IPS-18a (cell line): ENCODE data around the gene STT3B.

Source experiments
- H3K27ac ChIP-seq: one replicate; pipeline ENCODE4 v1.5.1; 2013; ENCODE audit warnings: low read length
- H3K27me3 ChIP-seq: one replicate; pipeline ENCODE4 v1.6.1; 2013; ENCODE audit warnings: mild to moderate bottlenecking, low read length; ENCODE audit not compliant: control insufficient read depth, insufficient read depth
- H3K36me3 ChIP-seq: one replicate; pipeline ENCODE4 v1.6.1; 2013; ENCODE audit warnings: low read depth, low read length; ENCODE audit not compliant: control insufficient read depth
- H3K4me1 ChIP-seq: one replicate; pipeline ENCODE4 v1.6.1; 2013; ENCODE audit warnings: low read depth, low read length; ENCODE audit not compliant: control insufficient read depth
- H3K4me3 ChIP-seq: one replicate; pipeline ENCODE4 v1.5.1; 2013; ENCODE audit warnings: low read length
- H3K9ac ChIP-seq: one replicate; pipeline ENCODE4 v1.6.1; 2013; ENCODE audit warnings: mild to moderate bottlenecking, low read length, moderate library complexity
- H3K9me3 ChIP-seq: one replicate; pipeline ENCODE4 v1.6.1; 2013; ENCODE audit warnings: low read depth, low read length; ENCODE audit not compliant: control insufficient read depth

The STT3B gene

GRCh38 chr3:31661286-31661685, 128.6 kb downstream of the STT3B start:
- peaks cover 6% of the 10 kb centered on the region for H3K9me3 ChIP-seq
- no peaks in the 10 kb centered on the region for H3K4me1 ChIP-seq
- no peak overlapping the region for H3K4me3 ChIP-seq
- no peak overlapping the region for H3K9ac ChIP-seq
- H3K27me3 ChIP-seq, result no peaks in the 10 kb centered on the region
- no peak overlapping the region for H3K27ac ChIP-seq
- no peaks in the 10 kb centered on the region for H3K36me3 ChIP-seq

DNA sequence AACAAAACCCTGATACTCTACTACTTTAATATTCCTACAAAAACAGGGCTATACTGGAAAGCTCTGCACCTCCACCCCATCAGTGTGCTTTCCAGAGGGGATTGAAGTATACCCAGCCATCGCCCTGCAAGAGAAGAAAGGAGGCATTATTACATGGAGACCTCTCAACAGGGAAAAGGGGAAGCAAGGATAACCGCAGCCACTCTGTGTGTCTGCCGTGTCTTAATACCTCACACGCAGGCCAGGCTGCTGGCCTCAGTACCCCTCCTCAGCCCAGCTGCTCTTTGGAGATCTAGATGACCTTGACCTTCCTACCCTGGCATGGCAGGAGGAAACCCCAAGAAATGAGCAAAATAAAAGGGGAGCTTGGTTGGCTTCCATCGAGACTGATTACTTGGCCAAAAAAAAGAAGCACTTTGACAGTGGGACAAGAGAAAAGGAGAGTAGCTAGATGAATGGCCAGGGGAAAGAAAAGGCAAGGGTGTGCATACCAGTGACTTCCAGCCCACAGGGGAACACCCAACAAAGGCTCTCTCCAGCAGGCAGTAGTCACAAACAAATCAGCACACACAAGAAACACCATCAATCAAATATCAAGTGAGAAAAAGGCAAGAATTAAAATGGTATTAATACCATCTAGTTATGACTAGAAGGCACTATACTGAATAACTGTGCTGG, 129.4 kb downstream of the STT3B start:
- Histone ChIP-seq H3K9ac (no peak overlapping the region), H3K4me3 (no peak overlapping the region), H3K27me3 (no peaks in the 10 kb centered on the region), H3K27ac (no peak overlapping the region), H3K9me3 (no peaks in the 10 kb centered on the region), H3K4me1 (no peaks in the 10 kb centered on the region), H3K36me3 (no peaks in the 10 kb centered on the region)

- H3K9me3 ChIP-seq, result no peaks in the 10 kb centered on the region
- H3K4me3 ChIP-seq, result no peak overlapping the region
- no peak overlapping the region for H3K9ac ChIP-seq
- no peaks in the 10 kb centered on the region for H3K27me3 ChIP-seq
- peaks cover 4% of the 10 kb centered on the region for H3K4me1 ChIP-seq
- H3K36me3 ChIP-seq, result no peaks in the 10 kb centered on the region
- no peak overlapping the region for H3K27ac ChIP-seq
These were observed 131.3 kb downstream of the STT3B start for GRCh38 chr3:31664031-31664430.

DNA sequence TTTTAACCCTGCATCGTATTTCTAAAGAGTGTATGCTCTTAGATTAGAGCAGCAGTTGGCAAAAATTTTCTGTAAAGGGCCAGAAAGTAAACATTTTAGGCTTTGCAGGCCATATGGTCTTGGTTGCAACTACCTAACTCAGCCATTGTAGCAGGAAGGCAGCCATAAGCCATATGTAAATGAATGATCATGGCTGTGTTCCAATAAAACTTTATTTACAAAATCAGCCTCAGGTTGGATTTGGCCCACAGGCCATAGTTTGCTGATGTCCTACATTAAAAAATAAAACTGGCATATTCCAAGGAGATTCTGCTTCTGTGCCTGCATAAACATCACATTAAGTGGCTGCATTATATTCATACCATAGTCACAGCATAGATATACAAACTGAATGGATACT, 134.9 kb downstream of the STT3B start:
- Histone ChIP-seq H3K4me3 (no peak overlapping the region), H3K36me3 (no peaks in the 10 kb centered on the region), H3K27me3 (no peaks in the 10 kb centered on the region), H3K9ac (no peak overlapping the region), H3K27ac (no peak overlapping the region), H3K9me3 (no peaks in the 10 kb centered on the region), H3K4me1 (peaks cover 4% of the 10 kb centered on the region)

GRCh38 chr3:31668242-31668641, 135.5 kb downstream of the STT3B start:
- Histone ChIP-seq H3K4me1 (peaks cover 4% of the 10 kb centered on the region), H3K27ac (no peak overlapping the region), H3K9ac (no peak overlapping the region), H3K27me3 (no peaks in the 10 kb centered on the region), H3K4me3 (no peak overlapping the region), H3K36me3 (no peaks in the 10 kb centered on the region), H3K9me3 (no peaks in the 10 kb centered on the region)

- no peak overlapping the region for H3K27ac ChIP-seq
- H3K9ac ChIP-seq, result no peak overlapping the region
- no peaks in the 10 kb centered on the region for H3K27me3 ChIP-seq
- H3K4me1 ChIP-seq, result peaks cover 4% of the 10 kb centered on the region
- H3K9me3 ChIP-seq, result no peaks in the 10 kb centered on the region
- H3K36me3 ChIP-seq, result no peaks in the 10 kb centered on the region
- no peak overlapping the region for H3K4me3 ChIP-seq
These were observed 137.4 kb downstream of the STT3B start for GRCh38 chr3:31670136-31670535.

GRCh38 chr3:31670722-31671121, 138.0 kb downstream of the STT3B start:
- Histone ChIP-seq H3K9ac (no peak overlapping the region), H3K36me3 (no peaks in the 10 kb centered on the region), H3K9me3 (no peaks in the 10 kb centered on the region), H3K27me3 (no peaks in the 10 kb centered on the region), H3K27ac (no peak overlapping the region), H3K4me1 (peaks cover 4% of the 10 kb centered on the region), H3K4me3 (no peak overlapping the region)

- Histone ChIP-seq H3K27ac (no peak overlapping the region), H3K36me3 (no peaks in the 10 kb centered on the region), H3K9me3 (no peaks in the 10 kb centered on the region), H3K4me1 (peaks cover 4% of the 10 kb centered on the region), H3K27me3 (no peaks in the 10 kb centered on the region), H3K4me3 (no peak overlapping the region), H3K9ac (no peak overlapping the region)
These were observed 138.7 kb downstream of the STT3B start for GRCh38 chr3:31671451-31671850.

DNA sequence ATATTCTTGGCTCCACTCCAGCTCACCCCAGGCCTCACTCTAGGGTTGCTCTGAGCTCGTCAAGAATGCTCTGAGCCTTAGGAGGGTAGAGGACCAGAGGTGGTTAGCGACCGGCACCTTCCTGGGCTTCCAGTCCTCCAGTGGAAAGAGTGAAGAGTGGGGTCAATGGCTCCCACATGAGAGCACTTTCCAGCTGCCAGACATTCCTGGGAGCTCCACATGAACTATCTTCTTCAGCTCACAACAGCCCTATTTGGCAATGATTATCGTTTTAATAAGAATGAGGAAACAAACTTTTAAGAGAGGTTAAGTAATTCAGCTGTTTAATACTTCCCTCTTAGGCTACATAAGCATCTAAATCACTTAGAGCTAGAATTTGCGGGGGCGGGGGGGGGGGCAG, 139.3 kb downstream of the STT3B start:
- H3K27ac ChIP-seq, result no peak overlapping the region
- H3K9ac ChIP-seq, result no peak overlapping the region
- no peak overlapping the region for H3K4me3 ChIP-seq
- no peaks in the 10 kb centered on the region for H3K9me3 ChIP-seq
- H3K27me3 ChIP-seq, result no peaks in the 10 kb centered on the region
- no peaks in the 10 kb centered on the region for H3K36me3 ChIP-seq
- peaks cover 4% of the 10 kb centered on the region for H3K4me1 ChIP-seq

DNA sequence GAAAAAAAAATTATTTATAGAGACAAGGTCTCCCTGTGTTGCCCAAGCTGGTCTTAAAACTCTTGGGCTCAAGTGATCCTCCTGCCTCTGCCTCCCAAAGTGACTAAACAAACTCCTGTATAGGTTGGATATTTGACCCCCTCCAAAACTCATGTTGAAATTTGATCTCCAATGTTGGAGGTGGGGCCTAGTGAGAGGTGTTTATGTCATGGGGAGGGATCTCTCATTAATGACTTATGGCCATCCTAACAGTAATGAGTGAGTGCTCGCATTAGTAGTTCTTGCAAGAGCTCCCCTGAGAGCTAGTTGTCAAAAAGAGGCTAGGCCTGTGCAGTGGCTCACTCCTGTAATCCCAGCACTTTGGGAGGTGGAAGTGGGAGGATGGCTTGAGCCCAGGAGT, 141.2 kb downstream of the STT3B start:
- H3K9ac ChIP-seq, result no peak overlapping the region
- H3K9me3 ChIP-seq, result no peaks in the 10 kb centered on the region
- no peaks in the 10 kb centered on the region for H3K36me3 ChIP-seq
- no peak overlapping the region for H3K4me3 ChIP-seq
- H3K27me3 ChIP-seq, result no peaks in the 10 kb centered on the region
- H3K27ac ChIP-seq, result no peak overlapping the region
- peaks cover 4% of the 10 kb centered on the region for H3K4me1 ChIP-seq

DNA sequence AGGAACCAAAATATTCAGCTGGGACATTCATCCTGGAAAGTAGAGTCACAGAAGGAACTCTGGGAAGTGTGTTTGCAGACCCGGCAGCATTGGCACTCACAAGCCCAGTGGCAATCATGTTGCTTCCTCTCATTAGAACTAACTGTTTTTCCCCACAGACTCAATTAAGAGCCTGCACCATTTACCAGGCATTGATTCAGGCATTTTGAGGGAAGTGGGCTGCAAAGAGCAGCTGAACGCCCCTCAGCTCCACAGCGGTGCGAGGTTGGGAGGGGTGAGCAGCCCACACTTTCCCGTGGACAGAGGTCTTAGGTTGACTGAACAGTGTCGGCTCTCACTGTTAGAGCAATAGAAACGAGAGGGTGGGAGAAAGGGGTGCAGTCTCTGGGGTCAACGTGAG, 143.8 kb downstream of the STT3B start:
- Histone ChIP-seq H3K36me3 (no peaks in the 10 kb centered on the region), H3K27me3 (no peaks in the 10 kb centered on the region), H3K9ac (no peak overlapping the region), H3K9me3 (no peaks in the 10 kb centered on the region), H3K27ac (no peak overlapping the region), H3K4me3 (no peak overlapping the region), H3K4me1 (peaks cover 13% of the 10 kb centered on the region)

DNA sequence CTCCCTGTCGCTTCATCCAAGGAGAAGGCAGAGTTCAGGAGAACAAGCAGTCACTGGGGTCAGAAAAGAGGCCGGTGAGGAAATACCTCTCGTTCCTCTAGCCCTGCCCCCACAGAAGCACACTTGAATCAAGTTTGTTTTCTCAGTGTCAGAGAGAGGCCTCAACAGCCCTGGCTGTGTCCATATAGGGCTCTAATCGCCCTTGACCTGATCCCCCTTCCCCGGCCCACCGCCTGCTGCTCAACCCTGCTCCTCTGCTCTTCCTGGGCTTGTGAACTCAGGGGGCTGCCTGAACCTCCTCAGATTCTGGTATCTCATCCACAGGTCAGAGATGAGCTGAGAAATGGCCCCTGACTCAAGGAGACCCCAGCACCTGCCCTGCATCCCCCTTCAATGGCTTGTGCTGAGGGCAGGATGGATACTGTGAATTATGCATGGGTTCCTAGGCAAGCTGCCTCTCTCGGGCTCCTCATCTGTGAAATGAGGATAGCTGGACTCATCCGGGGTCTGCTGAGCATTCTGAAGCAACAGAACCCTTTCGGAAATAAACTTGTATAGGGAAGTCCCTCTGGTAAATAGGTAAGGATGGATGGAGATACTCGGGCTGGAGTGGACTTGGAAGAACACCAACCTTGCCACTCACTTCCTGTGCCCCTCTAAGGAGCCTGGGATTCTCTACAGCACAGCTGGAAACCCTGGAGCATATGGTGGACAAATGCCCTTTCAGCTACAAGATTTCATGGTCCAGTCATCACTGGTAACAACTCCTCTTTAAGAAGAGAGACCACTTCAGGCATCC, 147.5 kb downstream of the STT3B start:
- Histone ChIP-seq H3K4me1 (peaks cover 13% of the 10 kb centered on the region), H3K36me3 (peaks cover 4% of the 10 kb centered on the region), H3K9ac (no peak overlapping the region), H3K4me3 (no peak overlapping the region), H3K27me3 (no peaks in the 10 kb centered on the region), H3K27ac (no peak overlapping the region), H3K9me3 (no peaks in the 10 kb centered on the region)
